WERI-Rb-1 (cell line): ENCODE data around the gene TANC1.

Experiments used
- DNase-seq: peaks from one replicate; pipeline ENCODE4 v3.0.0-alpha.2; 2020
- H3K27ac ChIP-seq: fragments of 250-450 bp; sonication (Bioruptor Pico); 2 replicates; pipeline ENCODE4 v1.5.1; 2020; ENCODE audit warnings: mild to moderate bottlenecking, moderate library complexity
- H3K27me3 ChIP-seq: fragments of 250-450 bp; sonication (Bioruptor Pico); 2 replicates; pipeline ENCODE4 v1.5.1; 2021; ENCODE audit warnings: mild to moderate bottlenecking, low read depth, moderate library complexity; ENCODE audit not compliant: insufficient read depth, severe bottlenecking
- H3K36me3 ChIP-seq: fragments of 250-450 bp; sonication (Bioruptor Pico); 2 replicates; pipeline ENCODE4 v1.5.1; 2020; ENCODE audit warnings: mild to moderate bottlenecking, moderate library complexity
- H3K4me3 ChIP-seq: 2 replicates; pipeline ENCODE4 v1.5.1; 2011; ENCODE audit warnings: low read depth, mild to moderate bottlenecking, control low read depth, low read length
- H3K9me3 ChIP-seq: fragments of 250-450 bp; sonication (Bioruptor Pico); 2 replicates; pipeline ENCODE4 v1.5.1; 2021; ENCODE audit warnings: mild to moderate bottlenecking, moderate library complexity; ENCODE audit not compliant: severe bottlenecking
- CTCF ChIP-seq: IDR thresholded peaks from 2 replicates; pipeline ENCODE4 v1.5.1; 2011; ENCODE audit warnings: low read depth, mild to moderate bottlenecking, control low read depth, inconsistent platforms, low read length

The TANC1 gene

DNA sequence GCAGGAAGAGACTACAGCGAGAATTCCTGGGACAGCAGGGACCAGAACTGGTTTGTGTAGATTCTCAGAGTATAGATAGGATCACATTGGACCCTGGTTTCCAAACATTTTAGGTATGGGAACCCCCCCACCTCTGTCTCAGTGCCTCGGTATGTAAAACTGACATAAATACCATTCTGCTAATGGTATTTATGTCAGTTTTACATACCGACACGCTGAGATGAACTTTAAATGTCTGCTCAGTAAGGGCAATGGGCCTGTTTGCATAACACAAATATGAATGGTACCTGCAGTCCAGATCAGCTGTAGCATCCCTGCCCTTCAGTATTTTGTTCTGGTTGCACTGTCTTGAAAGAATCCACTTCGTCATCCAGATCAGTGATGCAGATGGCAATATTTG lies 244.9 kb downstream of the TANC1 start:
- Histone ChIP-seq H3K9me3 (no peaks in the 10 kb centered on the region), H3K36me3 (peaks cover 5% of the 10 kb centered on the region), H3K27me3 (no peaks in the 10 kb centered on the region), H3K27ac (no peak overlapping the region), H3K4me3 (no peak overlapping the region)
- no peak for TF ChIP-seq CTCF
- DNase-seq = no peak

GRCh38 chr2:159214325-159214865 lies 246.0 kb downstream of the TANC1 start:
- no peaks in the 10 kb centered on the region for H3K27me3 ChIP-seq
- H3K9me3 ChIP-seq = no peaks in the 10 kb centered on the region
- no peak for TF ChIP-seq CTCF
- H3K4me3 ChIP-seq = no peak overlapping the region
- no peak for DNase-seq
- H3K36me3 ChIP-seq = peaks cover 9% of the 10 kb centered on the region
- H3K27ac ChIP-seq = no peak overlapping the region

DNA sequence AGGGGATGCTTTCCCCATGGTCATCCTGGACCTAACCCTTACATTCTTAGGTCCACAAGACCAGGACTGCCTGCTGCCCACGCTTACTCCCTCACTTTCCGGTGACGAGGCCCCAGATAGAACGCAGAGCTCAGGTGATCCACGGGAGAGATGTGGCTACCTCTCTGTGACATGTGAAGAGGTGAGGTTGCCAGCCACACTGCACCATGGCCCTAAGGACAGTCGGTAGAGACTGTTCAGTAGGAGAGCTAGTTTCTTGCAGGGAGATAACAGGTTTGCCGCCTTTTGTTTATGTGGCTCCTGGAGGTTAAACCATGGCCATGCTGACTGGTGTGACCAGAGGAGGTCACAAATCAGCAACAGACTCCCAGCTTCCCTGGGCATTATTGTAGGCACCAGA lies 246.7 kb downstream of the TANC1 start:
- Histone ChIP-seq H3K4me3 (no peak overlapping the region), H3K27me3 (no peaks in the 10 kb centered on the region), H3K9me3 (no peaks in the 10 kb centered on the region), H3K27ac (no peak overlapping the region), H3K36me3 (peaks cover 14% of the 10 kb centered on the region)
- no peak for TF ChIP-seq CTCF
- DNase-seq = no peak

GRCh38 chr2:159217676-159218075 lies 249.2 kb downstream of the TANC1 start:
- no peaks in the 10 kb centered on the region for H3K27me3 ChIP-seq
- no peak overlapping the region for H3K27ac ChIP-seq
- DNase-seq = no peak
- peaks cover 23% of the 10 kb centered on the region for H3K36me3 ChIP-seq
- no peaks in the 10 kb centered on the region for H3K9me3 ChIP-seq
- no peak for TF ChIP-seq CTCF
- H3K4me3 ChIP-seq = no peak overlapping the region

GRCh38 chr2:159218389-159218788 lies 249.9 kb downstream of the TANC1 start:
- H3K36me3 ChIP-seq = peaks cover 23% of the 10 kb centered on the region
- no peak for TF ChIP-seq CTCF
- H3K27ac ChIP-seq = no peak overlapping the region
- no peaks in the 10 kb centered on the region for H3K9me3 ChIP-seq
- no peaks in the 10 kb centered on the region for H3K27me3 ChIP-seq
- no peak for DNase-seq
- no peak overlapping the region for H3K4me3 ChIP-seq

DNA sequence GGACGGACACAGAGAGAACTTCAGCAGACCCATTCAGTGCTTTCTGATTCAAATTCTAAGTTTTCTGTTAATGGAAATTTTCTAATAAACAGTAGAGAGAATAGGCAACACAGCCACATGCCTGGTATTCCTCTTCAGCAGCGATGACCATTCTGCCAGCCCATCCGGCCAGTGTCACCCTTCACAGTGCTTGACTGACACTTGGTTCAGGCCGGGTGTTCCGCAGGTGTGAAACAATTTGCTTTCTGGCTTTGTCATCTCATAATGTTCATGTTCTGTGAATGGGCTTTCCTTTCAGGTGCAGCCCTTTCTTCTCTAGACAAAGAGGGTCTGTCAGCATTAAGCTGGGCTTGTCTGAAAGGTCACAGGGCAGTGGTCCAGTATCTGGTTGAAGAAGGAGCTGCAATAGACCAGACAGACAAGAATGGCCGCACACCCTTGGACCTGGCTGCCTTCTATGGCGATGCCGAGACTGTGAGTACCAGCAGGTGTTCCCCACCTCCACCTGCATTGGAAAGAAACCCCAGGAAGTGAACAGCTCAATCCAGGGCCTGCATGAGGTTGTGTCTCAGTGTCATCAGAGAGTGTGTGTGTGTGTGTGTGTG lies 251.1 kb downstream of the TANC1 start:
- H3K9me3 ChIP-seq = no peaks in the 10 kb centered on the region
- H3K4me3 ChIP-seq = no peak overlapping the region
- H3K36me3 ChIP-seq = peaks cover 33% of the 10 kb centered on the region
- H3K27ac ChIP-seq = no peak overlapping the region
- TF ChIP-seq CTCF = no peak
- H3K27me3 ChIP-seq = no peaks in the 10 kb centered on the region
- no peak for DNase-seq
